ENCODE measurements around the gene RAD18. TPM values are rescaled to one million over a fixed set of nuclear protein-coding genes. Genes with fewer than 3 reads are reported as not detected.
A peak's percentile ranks its signal among the peaks of the same experiment; 100 is the strongest.

RAD18 gene
- total and polyA plus RNA-seq, 11 donors: 0.76 to 6.1 (median 2.5) TPM

DNA sequence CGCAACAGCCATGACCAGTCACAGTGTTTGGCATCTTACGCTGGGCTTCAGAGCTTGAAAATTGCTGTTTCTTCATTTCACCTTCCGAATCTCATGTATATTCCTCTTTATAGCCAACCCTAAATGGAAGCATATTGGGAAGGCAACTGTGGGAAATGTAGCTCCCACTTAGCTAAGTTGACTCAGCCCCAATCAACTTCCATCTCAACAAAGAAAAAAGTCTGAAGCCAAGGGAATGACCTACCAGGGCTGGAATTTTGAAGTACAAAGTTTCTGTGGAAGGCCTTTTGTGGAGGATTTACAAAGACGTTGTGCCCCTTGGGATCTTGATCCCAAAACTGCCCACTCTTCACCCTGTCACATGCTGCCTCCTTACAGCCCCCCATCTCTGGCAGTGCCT, 108.6 kb downstream of the RAD18 start:
- TF ChIP-seq, protein P1, sequence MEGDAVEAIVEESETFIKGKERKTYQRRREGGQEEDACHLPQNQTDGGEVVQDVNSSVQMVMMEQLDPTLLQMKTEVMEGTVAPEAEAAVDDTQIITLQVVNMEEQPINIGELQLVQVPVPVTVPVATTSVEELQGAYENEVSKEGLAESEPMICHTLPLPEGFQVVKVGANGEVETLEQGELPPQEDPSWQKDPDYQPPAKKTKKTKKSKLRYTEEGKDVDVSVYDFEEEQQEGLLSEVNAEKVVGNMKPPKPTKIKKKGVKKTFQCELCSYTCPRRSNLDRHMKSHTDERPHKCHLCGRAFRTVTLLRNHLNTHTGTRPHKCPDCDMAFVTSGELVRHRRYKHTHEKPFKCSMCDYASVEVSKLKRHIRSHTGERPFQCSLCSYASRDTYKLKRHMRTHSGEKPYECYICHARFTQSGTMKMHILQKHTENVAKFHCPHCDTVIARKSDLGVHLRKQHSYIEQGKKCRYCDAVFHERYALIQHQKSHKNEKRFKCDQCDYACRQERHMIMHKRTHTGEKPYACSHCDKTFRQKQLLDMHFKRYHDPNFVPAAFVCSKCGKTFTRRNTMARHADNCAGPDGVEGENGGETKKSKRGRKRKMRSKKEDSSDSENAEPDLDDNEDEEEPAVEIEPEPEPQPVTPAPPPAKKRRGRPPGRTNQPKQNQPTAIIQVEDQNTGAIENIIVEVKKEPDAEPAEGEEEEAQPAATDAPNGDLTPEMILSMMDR (IDR thresholded peaks at IDR 0.05): no peak
- TF ChIP-seq POLR2A (IDR thresholded peaks at IDR 0.05): no peak
- 93 to 98% (median 94%) methylated on average over 4 of the region's 4 CpGs for WGBS, 4 donors
- Histone ChIP-seq H3K27ac (no peak overlapping the region), H3K4me3 (no peak overlapping the region), H3K36me3 (no peaks in the 10 kb centered on the region), H3K27me3 (no peaks in the 10 kb centered on the region), H3K9me3 (no peaks in the 10 kb centered on the region), H3K4me1 (peaks cover 0 to 12% (median 0%) of the 10 kb centered on the region in 12 donors)
- intact Hi-C loops (cut with DNase I): no loop called here
- ATAC-seq (no peak), DNase-seq (no peak)

DNA sequence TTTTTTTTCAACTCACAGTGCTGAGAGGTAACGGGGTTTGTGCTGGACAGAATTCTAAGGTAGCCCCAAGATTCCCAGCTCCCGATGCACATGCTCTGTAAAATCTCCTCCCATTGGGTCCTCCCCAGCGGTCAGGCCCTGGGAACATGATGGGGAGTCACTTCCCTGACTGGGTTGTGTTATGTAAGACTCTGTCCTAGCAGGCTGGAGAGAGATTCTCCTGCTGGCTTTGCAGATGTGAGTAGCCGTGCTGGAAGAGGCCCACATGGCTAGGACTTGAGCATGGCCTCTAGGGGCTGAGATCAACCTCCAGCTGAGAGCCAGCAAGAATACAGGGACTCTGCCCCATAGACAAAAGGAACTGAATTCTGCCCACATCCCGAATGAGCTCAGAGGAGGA, 110.2 kb downstream of the RAD18 start:
- ATAC-seq: peak in 3 of 4 donors; percentile 24 to 52 (median 36)
- whole genome bisulfite sequencing, 4 donors: 78 to 89% (median 88%) methylated on average over 4 to 5 of the region's 5 CpGs
- no peak for DNase-seq

DNA sequence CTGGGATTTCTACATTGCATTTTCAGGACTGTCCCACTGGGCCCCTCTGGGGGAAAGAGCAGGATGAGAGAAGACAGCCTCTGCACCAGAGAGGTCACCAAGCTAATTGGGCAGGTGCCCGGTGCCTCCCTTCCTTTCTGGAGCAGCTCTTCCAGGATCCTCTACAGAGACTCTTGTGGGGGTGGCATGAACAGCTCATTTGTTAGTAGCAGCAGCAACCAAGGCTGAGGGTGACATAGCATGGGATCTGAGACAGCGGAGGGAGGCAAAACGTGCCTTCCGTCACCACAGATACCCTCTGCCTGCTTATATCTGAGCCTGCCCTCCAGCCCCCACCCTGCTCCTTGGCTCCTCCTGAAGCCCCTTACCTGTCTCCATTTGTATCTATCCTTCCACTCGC, 110.8 kb downstream of the RAD18 start:
- ATAC-seq (no peak), DNase-seq (no peak)
- H3K36me3 ChIP-seq: no peaks in the 10 kb centered on the region
- peaks cover 0 to 21% (median 0%) of the 10 kb centered on the region in 12 donors for H3K4me1 ChIP-seq
- H3K27ac ChIP-seq: no peak overlapping the region
- H3K9me3 ChIP-seq: no peaks in the 10 kb centered on the region
- no peak overlapping the region for H3K4me3 ChIP-seq
- no peaks in the 10 kb centered on the region for H3K27me3 ChIP-seq
- intact Hi-C loops (cut with DNase I): no loop called here
- 91 to 98% (median 96%) methylated on average over 5 of the region's 5 CpGs for WGBS, 4 donors
- TF ChIP-seq POLR2A (IDR thresholded peaks at IDR 0.05): no peak
- TF ChIP-seq, protein P1 (IDR thresholded peaks at IDR 0.05): no peak

More for the DNA sequence above, 110.2 kb downstream of the RAD18 start:
- H3K4me1 ChIP-seq: peaks cover 0 to 21% (median 0%) of the 10 kb centered on the region in 12 donors
- no peaks in the 10 kb centered on the region for H3K36me3 ChIP-seq
- intact Hi-C loops (cut with DNase I): no loop called here
- H3K27me3 ChIP-seq: no peaks in the 10 kb centered on the region
- TF ChIP-seq POLR2A (IDR thresholded peaks at IDR 0.05): no peak
- TF ChIP-seq, protein P1 (IDR thresholded peaks at IDR 0.05): no peak
- H3K9me3 ChIP-seq: no peaks in the 10 kb centered on the region
- no peak overlapping the region for H3K27ac ChIP-seq
- H3K4me3 ChIP-seq: no peak overlapping the region

DNA sequence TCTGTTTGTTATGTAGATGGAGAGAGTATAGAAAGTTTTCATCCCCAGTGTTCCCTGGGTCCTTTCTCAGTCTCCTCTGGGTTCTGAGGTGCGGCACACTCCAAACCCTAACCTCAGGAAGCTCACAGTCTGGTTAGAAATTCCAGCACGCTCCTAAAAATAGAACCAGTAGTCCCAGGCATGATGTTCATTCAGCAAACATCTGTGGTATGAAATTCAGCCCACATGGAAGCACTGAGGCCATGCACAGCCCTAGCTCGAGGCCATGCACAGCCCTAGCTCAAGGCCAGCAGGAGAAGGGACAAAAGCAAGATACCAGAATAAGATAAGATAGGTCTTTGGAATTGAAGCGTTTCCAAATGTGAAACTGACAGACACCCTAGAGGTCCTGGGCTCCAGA, 111.6 kb downstream of the RAD18 start:
- ATAC-seq: peak in 3 of 4 donors; percentile 33 to 74 (median 73)
- no peak overlapping the region for H3K4me3 ChIP-seq
- peak in 1 of 5 donors; percentile 34 for DNase-seq
- H3K9me3 ChIP-seq: no peaks in the 10 kb centered on the region
- no peaks in the 10 kb centered on the region for H3K36me3 ChIP-seq
- peaks cover 0 to 21% (median 0%) of the 10 kb centered on the region in 12 donors for H3K4me1 ChIP-seq
- intact Hi-C loops (cut with DNase I): no loop called here
- no peak for TF ChIP-seq POLR2A (IDR thresholded peaks at IDR 0.05)
- TF ChIP-seq, protein P1 (IDR thresholded peaks at IDR 0.05): no peak
- H3K27me3 ChIP-seq: no peaks in the 10 kb centered on the region
- WGBS, 4 donors: 41 to 65% (median 60%) methylated on average over 4 of the region's 4 CpGs
- peak overlapping the region in 1 of 12 donors; percentile 18 for H3K27ac ChIP-seq
